Fibroblast of villous mesenchyme (primary cell): Measurements from ENCODE around the gene IFT43. TPM values are rescaled to one million over a fixed set of nuclear protein-coding genes. Genes with fewer than 3 reads are reported as not detected.

Experiments
- DNase-seq: peaks from one replicate; pipeline ENCODE4 v3.0.0-alpha.2; 2010; ENCODE audit warnings: low read depth
- H3K4me3 ChIP-seq: 2 replicates; pipeline ENCODE4 v1.5.1; 2011; ENCODE audit warnings: low read depth, mild to moderate bottlenecking, low read length
- total RNA-seq: library from RNA; depleted of rRNA; stranded (reverse); fragments of >200 nt; gene quantifications from 2 replicates; pipeline ENCODE4 v1.2.3, GENCODE V29; 2012
- TF ChIP-seq, protein P1 (sequence below): IDR thresholded peaks from 2 replicates; pipeline ENCODE4 v1.5.1; 2012; ENCODE audit warnings: low read depth, mild to moderate bottlenecking, low read length; ENCODE audit not compliant: insufficient read depth

Gene IFT43
- total RNA-seq, 1 donor, result 51.0 TPM

GRCh38 chr14:76050797-76051392 is 65.3 kb downstream of the IFT43 start:
- TF ChIP-seq, protein P1, sequence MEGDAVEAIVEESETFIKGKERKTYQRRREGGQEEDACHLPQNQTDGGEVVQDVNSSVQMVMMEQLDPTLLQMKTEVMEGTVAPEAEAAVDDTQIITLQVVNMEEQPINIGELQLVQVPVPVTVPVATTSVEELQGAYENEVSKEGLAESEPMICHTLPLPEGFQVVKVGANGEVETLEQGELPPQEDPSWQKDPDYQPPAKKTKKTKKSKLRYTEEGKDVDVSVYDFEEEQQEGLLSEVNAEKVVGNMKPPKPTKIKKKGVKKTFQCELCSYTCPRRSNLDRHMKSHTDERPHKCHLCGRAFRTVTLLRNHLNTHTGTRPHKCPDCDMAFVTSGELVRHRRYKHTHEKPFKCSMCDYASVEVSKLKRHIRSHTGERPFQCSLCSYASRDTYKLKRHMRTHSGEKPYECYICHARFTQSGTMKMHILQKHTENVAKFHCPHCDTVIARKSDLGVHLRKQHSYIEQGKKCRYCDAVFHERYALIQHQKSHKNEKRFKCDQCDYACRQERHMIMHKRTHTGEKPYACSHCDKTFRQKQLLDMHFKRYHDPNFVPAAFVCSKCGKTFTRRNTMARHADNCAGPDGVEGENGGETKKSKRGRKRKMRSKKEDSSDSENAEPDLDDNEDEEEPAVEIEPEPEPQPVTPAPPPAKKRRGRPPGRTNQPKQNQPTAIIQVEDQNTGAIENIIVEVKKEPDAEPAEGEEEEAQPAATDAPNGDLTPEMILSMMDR, result peak; percentile 79
- peak; percentile 62 for DNase-seq
- no peak overlapping the region for H3K4me3 ChIP-seq

GRCh38 chr14:76051717-76052465 is 66.3 kb downstream of the IFT43 start:
- H3K4me3 ChIP-seq, result no peak overlapping the region
- no peak for DNase-seq
- TF ChIP-seq, protein P1, result no peak

- DNase-seq, result peak; percentile 13
- TF ChIP-seq, protein P1, result no peak
Observed at GRCh38 chr14:76053572-76054355, 68.2 kb downstream of the IFT43 start.

GRCh38 chr14:76055330-76055729 is 69.8 kb downstream of the IFT43 start:
- TF ChIP-seq, protein P1, result no peak
- H3K4me3 ChIP-seq, result no peak overlapping the region
- DNase-seq, result no peak

More at GRCh38 chr14:76053572-76054355, 68.2 kb downstream of the IFT43 start:
- no peak overlapping the region for H3K4me3 ChIP-seq

DNA sequence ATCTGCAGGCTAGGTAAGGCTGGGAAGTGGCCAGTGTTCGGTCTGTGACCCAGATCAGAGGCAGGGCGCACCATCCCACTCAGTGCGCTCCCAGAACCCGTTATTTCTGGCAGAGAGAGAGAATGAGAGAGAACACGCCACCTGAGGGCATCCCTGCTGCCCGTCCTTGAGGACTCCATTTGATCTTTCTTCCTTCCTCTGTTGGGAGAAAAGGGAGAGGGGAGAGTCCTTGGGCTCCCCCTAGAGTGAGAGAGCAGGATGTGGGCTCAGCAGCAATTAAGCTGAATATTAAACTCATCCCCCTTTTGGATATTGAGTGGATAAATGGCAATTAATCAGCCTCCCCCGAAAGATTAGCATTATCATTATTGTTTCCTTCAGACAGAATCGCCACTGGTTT is 70.6 kb downstream of the IFT43 start:
- H3K4me3 ChIP-seq, result no peak overlapping the region
- TF ChIP-seq, protein P1, result peak; percentile 59
- peak; percentile 16 for DNase-seq

DNA sequence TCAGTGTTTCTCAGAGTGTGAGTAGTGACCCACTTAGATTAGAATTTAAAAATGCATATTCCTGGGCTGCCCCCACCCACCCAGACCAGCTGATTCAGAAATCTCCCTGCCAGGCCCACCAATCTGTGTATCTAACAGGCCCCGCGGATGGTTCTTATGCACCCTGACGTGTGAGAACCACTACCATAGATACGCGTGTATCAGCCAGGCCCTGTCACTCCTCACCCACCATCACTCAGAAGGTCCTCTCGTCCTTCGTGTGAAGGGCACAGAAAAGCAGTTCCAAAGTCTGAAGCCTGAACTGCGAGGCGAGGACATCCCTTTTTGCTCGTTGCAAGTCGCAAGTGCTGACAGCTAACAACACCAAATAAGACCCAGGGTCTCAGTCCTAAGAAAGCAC is 72.4 kb downstream of the IFT43 start:
- no peak for DNase-seq

More for the DNA sequence above, 72.4 kb downstream of the IFT43 start:
- no peak overlapping the region for H3K4me3 ChIP-seq
- TF ChIP-seq, protein P1, result no peak
